Stimulated activated CD4-positive, alpha-beta T cell treated with anti-CD3 and anti-CD28 coated beads, Interleukin-12 subunit alpha, Interleukin-12 subunit beta, amount 100 ng/mL, for 4 hours (primary cell): Measurements from ENCODE around the gene IL17D.
"Not testable (repeated sequence)": the region's sequence is repeated elsewhere in the genome, so short reads cannot be mapped to it uniquely, and the experiment has no call there.

Experiments used
- DNase-seq: peaks from one replicate; pipeline ENCODE4 v3.0.0-alpha.2; 2020

Gene IL17D

DNA sequence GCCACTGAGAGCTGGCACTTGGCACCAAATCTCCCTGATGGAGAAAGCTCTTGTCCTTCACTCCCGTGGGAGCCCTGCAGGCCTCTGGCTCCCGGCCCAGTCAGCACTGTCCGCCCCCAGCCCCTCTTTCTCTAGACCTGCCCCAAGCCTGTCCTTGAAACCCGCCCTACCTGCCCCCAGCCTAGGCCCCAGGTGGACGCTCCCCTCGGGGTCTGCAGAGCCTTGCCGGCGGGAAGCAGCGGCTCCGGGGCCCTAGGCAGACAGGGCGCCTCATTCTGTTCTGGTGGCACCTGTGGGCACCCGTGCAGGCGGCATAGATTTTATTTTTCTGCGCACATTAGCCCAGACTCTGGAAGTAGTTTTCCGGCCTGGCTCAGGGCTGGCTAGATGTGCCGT, 17.6 kb downstream of the IL17D start:
- DNase-seq: no peak

DNA sequence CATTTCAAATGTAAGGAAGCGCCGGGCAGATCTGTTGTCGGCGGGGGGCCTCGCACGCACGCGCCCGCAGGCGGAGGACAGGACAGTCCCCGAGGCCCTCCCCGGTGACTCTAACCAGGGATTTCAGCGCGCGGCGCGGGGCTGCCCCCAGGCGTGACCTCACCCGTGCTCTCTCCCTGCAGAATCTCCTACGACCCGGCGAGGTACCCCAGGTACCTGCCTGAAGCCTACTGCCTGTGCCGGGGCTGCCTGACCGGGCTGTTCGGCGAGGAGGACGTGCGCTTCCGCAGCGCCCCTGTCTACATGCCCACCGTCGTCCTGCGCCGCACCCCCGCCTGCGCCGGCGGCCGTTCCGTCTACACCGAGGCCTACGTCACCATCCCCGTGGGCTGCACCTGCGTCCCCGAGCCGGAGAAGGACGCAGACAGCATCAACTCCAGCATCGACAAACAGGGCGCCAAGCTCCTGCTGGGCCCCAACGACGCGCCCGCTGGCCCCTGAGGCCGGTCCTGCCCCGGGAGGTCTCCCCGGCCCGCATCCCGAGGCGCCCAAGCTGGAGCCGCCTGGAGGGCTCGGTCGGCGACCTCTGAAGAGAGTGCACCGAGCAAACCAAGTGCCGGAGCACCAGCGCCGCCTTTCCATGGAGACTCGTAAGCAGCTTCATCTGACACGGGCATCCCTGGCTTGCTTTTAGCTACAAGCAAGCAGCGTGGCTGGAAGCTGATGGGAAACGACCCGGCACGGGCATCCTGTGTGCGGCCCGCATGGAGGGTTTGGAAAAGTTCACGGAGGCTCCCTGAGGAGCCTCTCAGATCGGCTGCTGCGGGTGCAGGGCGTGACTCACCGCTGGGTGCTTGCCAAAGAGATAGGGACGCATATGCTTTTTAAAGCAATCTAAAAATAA, 18.2 kb downstream of the IL17D start:
- DNase-seq: no peak

DNA sequence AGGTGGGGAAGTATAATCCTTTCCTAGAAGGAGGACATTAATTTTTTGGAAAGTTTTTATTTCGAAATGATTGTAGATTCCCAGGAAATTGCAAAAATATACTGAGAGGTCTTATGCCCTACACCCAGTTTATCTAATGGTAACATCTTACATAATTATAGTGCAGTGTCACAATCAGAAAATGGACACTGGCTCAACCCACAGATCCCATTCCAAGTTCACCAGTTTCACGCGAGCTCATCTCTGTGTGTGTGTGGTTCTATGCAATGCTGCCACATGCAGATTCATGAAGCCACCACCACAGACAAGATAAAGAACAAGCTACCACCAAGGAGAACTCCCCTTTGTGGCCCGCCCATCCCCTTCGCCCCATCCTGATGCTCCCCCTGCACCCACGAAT, 24.4 kb downstream of the IL17D start:
- DNase-seq: no peak

DNA sequence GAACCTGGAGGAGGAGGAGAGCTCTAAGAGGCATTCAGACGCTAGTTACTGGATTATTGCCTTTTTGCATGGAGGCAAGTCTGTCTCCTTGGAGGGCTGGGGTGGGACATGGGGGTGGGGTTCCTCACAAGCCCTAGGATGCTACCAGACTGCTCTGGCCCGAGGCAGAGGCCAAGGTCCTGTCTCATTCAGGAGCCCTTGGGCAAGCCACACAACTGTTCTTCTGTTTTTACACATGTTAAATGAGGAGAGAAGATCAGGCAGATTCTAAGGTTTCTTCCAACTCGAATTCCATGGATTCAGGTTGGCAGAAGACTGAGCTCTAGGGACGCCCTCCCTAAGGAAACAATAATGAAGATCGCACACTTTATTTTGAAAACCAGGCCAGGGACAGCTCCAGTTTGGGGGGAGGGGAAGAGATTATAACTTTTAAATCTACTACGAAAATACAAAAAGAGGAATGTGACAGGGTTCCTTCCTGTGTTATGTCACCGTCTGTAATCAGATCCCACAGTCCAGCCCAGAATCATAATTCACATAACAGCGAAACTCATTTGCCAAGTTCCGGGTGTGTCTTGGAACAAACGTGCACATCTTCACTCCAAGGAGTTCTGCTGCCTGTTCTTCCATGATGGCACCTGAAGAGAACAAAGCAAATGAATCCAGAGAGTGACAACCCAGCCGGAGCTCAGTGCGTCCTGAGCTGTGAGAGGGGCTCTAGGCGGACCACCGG, 25.2 kb downstream of the IL17D start:
- DNase-seq: no peak

DNA sequence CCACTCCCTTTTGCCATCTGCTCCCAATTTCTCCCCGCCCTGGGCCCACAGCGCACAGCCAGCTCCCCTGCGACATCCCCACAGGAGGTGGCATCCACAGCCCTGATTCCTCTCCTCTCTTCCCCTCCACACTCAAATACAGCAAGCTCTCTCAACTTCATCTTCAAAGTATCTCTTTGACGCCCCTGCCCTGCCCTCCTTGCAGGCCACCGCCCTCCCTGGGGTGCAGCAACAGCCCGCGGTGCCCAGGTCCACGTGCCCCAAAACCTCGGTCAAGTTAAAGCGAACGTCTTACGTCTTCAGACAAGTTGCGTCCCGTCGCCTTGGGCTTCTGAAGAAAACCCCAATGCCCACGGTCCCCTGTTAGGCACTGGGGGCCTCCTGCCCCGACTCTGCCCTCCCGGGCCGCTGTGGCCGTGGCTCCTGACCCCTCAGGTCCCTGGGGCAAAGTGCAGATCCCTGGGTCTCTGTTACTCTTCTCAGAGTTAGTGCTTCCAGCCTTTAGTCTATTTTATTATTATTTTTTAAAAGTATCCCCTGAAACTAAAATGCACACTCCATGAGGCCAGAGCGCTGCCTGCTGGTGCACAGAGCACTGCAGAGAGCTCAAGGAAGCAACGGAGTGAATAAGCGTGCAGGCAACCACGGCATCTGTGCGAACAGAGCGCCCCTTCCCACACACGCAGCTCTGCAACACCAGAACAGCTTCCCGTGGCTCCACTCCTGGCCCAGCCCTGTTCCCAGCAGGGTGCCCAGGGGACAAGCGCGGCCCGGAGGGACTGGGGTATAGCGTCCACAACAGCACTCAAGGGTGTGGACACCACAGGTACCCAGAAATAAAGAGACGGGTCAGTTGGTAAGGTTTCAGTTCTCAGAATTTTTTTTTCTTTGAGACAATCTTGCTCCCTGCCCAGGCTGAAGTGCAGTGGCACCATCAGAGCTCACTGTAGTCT, 26.4 kb downstream of the IL17D start:
- no peak for DNase-seq

DNA sequence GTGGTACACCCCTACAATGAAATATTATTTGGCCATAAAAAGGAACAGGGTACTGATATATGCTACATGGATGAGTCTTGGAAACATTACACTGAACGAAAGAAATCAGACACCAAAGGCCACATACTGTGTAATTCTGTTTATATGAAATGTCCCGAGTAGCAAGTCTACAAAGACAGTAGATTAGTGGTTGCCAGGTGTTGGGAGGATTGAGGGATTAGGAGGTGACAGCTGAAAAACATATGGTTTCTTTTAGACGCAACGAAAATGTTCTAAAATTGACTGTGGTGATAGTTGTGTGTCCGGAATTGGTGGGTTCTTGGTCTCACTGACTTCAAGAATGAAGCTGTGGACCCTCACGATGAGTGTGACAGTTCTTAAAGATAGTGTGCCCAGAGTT, 35.1 kb downstream of the IL17D start:
- no peak for DNase-seq

DNA sequence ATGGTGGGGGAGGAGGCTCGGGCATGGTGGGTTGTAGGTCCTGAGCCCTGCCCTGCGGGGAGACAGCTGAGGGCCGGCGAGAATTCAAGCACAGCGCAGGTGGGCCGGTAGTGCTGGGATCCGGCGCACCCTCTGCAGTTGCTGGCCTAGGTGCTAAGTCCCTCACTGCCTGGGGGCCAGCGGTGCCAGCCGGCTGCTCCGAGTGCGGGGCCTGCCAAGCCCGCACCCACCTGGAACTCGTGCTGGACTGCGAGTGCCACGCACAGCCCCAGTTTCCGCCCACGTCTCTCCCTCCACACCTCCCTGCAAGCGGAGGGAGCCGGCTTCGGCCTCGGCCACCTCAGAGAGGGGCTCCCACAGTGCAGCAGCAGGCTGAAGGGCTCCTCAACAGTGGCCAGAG, 36.5 kb downstream of the IL17D start:
- DNase-seq: no peak

DNA sequence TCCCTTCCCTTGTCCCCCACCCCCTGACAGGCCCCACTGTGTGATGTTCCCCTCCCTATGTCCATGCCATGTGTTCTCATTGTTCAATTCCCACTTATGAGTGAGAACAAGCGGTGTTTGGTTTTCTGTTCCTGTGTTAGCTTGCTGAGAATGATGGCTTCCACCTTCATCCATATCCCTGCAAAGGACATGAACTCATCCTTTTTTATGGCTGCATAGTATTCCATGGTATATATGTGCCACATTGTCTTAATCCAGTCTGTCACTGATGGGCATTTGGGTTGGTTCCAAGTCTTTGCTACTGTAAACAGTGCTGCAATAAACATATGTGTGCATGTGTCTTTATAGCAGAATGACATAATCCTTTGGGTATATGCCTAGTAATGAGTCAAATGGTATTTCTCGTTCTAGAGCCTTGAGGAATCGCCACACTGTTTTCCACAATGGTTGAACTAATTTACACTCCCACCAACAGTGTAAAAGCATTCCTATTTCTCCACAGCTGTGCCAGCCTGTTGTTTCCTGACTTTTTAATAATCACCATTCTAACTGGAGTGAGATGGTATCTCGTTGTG, 40.4 kb downstream of the IL17D start:
- DNase-seq: not testable (repeated sequence)

DNA sequence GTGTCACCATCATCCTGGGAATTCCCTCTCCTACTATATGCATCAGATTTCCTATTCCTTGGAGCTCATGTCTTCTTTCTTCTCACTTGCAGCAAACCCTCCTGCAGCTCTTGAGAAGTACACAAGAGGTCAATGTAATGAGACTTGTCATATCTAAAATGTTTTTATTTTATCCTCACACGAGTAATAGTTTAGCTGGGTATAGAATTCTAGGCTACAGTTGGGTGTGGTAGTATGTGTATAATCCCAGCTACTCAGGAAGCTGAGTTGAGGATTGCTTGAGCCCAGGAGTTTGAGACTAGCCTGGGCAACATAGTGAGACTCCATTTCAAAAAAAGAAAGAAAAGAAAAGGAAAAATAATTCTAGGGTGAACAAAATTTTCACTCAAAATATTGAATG, 45.9 kb downstream of the IL17D start:
- no peak for DNase-seq

DNA sequence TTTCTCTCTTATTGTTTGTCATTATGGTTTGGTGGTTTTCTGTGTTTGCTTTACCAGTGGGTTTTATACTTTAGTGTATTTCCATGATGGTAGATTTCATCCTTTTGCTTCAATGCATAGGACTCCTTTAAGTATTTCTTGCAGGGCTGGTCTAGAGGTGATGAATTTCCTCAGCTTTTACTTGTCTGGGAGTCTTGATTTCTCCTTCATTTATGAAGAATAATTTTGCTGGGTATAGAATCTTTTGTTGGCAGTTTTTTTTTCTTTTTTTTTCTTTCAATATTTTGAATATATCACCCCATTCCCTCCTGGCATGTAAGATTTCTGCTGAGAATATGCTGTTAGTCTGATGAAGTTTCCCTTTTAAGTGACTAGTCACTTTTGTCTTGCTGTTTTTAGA, 50.5 kb downstream of the IL17D start:
- no peak for DNase-seq

DNA sequence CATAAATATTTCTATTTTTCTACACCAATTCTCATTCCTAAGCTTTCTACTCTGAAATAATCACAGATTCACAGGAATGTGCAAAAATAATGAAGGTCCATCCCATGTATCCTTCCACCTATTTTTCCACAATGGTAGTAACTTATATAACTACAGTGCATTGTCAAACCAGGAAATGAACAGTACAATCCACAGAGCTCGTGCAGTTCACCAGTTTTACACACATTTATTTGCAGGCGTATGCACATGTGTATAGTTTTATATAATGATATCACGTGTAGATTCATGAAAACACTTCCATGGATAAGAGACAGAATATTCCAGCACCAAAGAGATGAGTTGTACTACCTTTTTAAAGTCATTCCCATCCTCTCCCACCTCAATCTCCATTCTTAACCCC, 57.4 kb downstream of the IL17D start:
- DNase-seq: no peak

DNA sequence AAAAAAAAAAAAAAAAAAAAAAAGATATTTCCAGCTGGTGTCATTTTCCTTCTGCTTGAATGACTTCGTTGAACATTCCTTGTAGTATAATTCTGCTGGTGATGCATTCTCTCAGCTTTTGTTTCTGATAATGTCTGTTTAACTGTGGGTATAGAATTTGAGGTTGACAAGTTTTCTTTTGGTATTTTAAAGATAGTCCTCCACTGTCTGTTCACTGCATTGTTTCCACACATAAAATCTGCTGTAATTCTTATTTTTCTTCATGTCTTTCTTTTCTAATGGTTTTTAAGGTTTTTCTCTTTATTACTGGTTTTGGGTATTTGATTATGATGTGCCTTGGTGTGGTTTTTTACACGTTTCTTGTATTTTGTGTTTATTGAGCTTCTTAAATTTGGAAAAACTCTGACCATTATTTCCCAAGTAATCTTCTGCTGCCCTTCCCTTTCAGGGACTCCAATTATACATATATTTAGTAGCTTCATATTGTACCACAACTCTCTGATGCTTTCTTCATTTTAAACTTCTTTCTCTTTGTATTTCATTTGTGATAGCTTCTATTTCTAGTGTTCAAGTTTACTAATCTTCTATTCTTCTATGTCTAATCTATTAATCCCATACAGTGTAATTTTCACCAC, 63.9 kb downstream of the IL17D start:
- DNase-seq: no peak

DNA sequence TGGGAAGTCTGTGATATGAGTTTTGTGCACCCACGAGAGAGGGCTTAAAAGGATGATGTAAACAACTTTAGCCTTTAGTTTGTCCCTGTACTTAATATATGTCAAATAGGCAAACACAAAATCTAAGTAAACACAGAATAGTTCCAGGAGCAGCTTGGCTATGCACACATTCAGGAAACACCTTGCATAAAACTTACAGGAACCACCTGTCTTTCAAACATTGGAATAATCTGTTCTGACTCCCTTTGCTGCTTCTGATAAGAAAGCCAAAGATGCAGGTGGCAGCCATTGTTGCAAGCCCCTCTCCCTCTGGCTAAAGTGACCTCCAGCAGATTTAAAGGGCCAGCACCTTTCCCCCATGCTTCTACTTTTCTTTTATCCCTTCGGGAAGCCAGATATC, 65.6 kb downstream of the IL17D start:
- DNase-seq: no peak

DNA sequence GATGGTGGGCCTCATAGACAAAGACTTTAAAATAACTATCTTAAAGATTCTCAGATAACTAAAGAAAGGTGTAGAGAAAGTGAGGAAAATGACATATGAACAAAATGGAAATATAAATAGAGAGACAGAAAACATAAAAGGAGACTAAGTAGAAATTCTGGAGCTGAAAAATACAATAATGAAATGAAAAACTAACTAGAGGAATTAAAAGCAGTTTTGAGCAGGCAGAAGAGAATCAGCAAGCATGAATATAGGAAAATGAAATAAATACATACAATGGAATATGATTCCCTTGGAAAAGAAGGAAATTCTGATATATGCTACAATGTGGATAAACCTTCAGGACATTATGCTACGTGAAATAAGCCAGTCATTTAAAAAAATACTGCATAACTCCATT, 66.3 kb downstream of the IL17D start:
- no peak for DNase-seq
